GM18517 (cell line): ENCODE measurements around the gene CMSS1.

Experiments
- ATAC-seq: cut with Tn5 transposase; IDR thresholded peaks from one replicate; pipeline ENCODE4 v1.9.1; 2021; ENCODE audit warnings: mild to moderate bottlenecking, moderate library complexity; ENCODE audit not compliant: unreplicated experiment

The CMSS1 gene

DNA sequence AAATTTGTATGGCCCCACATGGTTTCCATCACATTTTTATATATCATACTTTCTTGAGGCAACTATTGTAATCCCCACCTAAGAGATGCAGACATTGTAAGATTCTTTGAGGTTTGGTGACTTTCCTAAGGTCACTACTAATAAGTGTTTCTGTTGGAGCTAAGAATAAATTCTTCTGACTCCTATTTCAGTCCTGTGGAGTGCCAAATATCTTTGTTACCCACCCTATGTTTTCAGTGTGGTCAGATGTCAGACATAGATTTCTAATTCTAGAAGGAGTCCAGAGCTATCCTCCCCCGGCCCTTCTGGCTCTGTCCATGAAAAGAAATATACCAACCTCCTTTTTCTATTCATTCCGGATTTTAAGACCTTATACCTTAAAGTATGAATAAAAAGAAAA is 342.9 kb downstream of the CMSS1 start:
- no peak for ATAC-seq

DNA sequence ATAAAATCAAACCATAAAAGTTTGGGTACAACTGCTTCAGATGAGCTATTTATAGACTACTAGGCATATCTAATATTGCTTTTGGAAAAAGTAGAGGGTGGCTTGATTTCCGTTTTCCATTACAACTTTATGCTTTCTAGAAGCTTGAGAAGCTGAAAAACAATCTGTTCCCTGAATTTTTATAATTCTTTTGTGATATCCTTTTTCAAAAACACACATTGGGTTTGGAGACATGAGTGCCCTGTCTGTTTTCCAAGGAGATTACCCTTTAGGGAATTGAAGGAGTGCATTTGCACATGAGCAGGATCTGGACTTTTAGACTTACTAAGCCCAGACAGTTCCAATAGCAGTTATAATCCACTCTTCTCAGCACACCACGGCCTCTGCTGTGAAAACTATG is 346.1 kb downstream of the CMSS1 start:
- ATAC-seq = no peak

DNA sequence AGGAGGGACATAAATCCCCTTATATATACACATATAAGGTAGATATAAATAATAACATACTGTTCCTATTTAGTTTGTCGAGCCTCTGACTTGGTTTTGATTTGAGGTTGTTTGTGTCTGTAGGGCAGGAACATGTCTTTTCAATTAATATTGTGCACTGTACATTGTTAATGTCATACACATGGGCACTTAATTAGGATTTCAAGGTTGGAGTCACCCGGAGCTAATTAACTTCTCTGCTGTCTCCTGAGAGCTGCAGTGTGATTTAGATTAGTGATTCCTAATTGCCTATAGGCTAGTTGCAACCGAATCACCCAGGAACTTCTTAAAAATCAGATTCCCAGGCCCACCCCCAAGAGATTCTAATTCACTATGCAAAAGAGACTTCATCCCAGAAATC is 347.1 kb downstream of the CMSS1 start:
- ATAC-seq = no peak

DNA sequence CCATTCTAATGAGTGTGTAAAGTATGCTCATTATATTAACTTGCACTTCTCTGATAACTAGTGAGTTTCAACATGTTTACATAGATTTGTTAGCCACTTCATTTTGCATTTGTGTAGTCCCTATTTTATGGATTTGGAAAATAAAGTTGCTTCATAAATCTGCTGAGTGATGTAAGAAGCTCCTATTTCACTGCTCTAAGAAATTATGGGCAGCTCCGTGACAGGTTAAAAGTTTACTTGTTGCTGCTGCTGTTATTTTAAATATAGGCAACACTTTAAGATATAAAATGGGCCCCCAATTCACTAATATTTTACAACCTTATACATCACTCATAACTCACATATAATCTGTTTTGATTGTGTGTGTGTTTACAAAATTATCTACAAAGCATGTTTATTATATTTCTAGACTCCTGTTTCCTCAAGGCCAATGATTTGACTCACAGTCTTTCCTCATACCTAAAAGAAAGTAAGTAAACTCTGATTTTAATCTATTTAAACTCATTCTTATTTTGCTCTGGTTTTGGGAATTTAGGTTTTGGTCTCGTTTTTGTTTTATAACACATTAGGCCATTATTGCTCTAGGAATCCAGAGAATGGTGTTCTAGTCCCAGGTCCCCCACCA is 348.4 kb downstream of the CMSS1 start:
- ATAC-seq = no peak

DNA sequence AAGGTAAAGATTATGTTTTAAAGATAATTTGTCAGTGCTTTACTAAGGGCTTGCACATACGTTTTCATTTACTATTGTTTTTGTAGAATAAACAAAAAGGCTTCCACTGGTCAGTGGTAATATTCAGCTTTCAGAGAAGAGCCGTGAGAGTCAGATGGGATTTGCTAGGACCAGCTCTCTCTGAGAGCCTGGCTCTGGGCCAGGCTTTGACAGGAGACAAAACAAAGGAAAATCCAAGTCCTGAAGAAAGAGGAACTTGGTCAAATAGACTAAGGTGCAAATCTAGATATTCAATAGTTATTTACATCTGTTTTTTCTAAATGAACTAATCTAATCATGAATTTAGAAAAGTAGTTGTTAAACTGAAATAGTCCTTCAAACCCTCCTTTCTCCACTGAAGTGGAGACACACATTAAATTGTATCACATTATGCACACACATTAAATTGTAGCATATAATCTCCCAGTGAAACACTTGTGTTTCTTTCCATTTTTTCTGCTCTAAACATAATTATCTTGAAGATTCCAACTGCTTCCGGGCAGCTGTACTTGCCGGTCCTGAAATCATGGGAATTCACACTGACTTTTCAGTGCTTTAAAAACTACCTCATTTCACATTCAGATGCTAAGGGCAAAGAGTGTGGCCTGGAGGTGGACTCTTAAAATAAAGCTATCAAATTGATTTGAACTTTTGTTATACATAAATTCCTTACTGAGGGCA is 351.7 kb downstream of the CMSS1 start:
- no peak for ATAC-seq

DNA sequence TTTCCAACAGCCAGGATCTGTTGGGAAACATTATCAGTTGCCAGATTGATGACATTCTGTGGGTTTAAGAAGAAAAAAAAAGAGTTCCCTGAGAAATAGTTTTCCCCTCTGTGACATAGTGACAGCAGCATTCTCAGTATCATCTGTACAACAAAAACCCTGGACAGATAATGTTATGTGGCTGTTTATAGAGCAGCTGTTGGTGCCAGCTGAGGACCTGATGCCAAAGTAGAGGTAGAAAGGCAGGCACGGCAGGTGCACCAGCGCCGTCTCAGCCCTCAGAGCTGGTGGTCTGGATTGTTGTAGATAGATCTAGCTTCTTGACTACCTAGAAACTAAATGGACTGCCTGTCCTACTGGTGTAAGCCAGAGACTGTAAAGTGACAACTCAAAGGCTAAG is 352.8 kb downstream of the CMSS1 start:
- no peak for ATAC-seq

DNA sequence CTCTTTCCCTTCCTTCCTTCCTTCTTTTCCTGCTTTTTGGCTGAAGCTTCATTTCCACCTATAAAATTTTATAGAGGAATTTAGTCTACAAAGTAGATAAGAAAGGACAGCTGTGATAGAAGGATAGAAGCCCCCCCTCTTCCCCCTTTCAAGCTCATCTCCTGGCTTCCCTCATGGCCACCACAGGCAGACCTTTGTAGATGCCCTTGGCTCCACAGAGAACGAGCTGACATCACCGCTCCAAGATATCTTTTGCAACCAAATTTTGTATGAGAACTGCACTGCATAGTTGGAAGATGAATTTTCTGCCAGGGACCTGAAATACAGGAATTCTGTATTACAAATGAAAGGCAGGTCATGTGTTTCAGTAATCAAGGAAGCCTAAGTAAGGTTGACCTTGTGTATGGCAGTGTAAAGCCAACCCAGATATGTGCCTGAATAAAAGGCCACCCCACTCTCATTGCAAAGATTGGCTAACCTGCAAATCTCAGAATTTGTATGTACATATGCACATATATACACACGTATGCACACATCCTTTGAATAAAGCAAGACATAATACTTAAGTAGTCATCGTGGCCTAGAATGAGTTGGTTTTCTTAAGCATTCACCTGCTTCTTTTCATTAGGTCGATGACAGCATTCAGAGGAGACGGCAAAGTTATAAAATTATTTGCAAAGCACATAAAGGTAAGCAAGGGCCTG is 353.7 kb downstream of the CMSS1 start:
- ATAC-seq = no peak

DNA sequence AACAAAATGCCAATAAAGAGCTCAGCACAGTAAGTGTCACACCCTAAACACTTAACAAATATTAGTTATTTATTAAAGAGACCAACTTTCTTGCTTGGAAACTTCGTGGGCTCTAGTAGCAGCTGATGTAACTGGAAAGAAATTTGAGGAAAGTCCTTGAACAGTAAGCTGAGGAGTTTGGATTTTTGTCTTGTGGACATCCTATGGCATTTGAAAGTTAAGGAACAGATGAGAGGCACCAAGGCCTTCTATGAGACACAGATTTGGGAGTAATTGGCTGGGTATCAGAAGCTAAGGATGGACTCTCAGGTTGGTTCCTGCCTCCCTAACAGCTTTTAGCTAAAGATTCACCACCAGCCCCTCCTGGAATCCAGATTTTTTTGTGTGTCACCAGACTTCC is 356.3 kb downstream of the CMSS1 start:
- ATAC-seq = no peak

DNA sequence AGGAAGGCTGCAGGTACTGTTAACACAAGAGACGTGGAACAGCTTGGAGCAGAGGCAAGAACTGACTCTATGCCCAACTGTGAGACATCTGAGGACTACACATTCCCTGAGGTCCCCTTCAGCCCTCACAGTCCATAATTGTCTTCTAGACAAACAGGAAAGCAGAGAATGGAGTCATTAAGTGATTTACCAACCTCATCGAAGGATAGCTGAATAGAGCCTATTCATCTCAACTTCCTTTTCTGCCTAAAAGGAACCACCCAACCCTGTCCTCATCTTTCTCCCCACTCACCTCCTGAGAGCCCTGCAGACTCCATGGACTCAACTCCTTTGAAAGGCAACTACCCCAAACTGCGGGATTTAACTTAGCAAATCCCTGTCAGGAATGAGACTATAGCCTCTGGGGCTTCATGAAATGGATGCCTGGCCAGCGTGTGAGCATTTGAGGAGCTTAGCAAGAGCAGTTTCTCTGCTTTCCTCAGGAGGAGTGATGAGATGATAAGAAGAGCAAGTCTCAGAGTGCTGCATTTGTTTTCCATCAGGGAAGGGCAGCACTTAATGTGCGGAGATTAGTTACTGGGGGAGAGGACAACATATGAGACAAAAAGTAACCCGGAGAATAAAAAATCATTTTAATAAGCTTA is 358.1 kb downstream of the CMSS1 start:
- no peak for ATAC-seq

DNA sequence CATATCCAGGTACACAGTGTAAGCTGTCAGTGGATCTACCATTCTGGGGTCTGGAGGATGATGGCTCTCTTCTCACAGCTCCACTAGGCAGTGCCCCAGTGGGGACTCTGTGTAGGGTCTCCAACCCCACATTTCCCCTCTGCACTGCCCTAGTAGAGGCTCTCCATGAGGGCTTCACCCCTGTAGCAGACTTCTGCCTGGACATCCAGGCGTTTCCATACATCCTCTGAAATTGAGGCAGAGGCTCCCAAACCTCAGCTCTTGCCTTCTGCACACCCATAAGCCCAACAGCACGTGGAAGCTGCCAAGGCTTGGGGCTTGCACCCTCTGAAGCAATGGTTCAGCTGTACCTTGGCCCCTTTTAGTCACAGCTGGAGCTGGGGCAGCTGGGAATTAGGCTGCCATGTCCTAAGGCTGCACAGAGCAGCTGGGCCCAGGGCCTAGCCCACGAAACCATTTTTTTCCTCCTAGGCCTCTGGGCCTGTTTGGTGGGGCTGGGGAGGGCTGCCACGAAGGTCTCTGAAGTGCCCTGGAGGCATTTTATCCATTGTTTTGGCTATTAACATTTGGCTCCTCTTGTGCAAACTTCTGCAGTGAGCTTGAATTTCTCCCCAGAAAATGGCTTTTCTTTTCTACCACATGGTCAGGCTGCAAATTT is 362.2 kb downstream of the CMSS1 start:
- ATAC-seq = no peak

DNA sequence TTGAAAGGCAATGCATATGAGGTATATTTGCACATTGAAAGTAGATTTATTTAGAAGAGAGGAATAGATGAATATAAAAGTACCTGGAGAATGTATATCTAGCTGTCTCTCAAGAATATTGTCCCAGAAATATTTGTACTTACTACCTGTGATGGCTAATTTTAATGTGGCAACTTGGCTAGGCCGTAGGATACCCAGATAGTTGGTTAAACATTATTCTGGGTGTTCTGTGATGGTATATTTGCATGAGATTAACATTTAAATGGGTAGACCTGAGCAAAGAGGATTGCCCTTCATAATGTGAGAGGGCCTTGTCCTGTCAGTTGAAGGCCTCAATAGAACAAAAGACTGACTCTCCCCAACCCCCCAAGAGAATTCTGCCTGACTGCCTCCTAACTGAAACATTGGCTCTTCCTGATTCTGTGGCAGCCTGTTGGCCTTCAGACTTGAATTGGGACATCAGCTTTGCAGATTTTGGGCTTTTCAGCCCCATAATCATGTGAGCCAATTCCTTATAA is 366.0 kb downstream of the CMSS1 start:
- ATAC-seq = no peak

DNA sequence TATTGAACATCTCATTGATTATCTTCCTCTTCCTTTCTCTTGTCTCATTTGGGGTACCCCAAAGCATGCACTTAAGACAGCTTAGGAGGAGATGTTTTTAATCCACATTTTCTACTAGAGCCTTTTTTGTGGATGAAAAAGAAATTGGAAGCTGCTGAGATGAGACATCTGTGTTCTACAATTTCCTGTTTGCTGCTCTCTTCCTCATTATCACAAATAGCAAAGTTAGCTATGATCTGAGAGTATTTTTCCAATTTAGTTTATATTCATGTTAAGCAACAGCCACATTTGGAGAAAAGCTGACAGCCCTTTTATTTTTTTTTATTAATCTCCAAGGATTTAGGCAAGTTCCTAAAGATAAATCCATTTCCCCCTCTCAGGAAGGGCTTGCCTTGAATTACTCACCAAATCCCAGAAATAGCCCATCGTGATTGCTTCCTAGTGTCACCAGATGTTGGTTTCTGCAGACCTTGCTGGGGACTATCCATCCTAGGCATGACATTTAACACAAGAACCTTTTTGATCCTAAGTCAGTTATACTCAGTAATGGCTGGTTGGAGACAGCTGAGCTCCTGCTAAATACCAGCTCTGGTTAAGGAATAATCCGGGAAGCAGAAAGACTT is 367.4 kb downstream of the CMSS1 start:
- ATAC-seq = no peak

DNA sequence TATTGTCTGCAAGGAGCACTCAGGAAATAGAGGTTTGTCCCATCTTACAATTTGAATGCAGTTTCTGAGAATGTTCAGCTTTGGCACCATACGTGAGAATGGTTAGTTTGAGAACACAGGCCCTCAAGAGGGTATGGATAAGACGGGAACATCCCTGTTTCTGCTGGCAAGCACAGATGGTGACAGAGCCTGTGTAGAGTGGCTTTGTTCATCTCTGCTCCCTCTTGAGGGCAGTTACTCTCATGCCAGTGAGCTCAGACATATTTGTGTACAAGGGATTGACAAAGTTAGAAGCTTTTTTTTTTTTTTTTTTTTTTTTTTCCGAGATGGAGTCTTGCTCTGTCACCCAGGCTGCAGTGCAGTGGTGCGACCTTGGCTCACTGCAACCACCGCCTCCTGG is 368.2 kb downstream of the CMSS1 start:
- no peak for ATAC-seq

DNA sequence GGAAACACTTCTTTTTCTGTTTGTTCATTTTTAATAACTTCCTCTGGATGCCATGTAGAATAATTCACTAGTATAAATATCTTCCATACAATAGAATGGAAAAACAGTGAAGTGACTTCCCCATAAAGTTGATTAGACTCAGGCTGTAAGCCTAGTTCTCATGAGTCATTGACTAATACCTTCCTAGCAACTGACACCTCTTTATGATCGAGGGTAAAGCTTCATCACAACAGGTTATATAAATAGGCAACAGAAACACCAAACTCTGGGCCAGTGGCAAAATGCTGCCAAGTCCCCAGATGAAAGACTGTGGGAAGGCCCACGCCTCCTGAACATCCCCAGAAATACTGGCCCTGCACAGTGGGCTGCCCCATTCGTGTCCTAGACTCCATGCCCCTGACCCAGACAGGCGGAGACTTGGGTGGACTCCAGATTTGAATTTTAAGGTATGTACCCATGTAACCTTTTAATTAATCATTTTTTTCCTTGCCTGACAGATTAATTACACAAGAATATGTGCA is 371.8 kb downstream of the CMSS1 start:
- ATAC-seq = no peak

DNA sequence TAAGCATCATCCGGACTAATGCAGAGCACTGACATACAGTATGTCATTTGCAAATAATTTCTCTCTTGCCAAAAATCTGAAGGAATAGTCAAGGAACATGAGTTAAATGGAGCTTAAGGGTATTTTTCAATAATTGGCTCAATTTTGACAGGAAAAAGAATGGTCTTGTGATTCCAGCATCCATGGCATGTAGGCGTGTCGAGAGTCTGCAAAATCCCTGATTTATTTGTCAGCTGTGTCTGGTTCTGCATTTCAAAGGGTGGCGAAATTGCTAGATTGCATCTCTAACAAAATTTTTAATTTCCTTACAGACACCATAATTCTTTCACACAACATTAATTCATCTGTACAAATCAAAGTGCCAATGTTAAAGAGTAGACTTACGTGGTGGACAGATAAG is 377.7 kb downstream of the CMSS1 start:
- ATAC-seq = no peak

DNA sequence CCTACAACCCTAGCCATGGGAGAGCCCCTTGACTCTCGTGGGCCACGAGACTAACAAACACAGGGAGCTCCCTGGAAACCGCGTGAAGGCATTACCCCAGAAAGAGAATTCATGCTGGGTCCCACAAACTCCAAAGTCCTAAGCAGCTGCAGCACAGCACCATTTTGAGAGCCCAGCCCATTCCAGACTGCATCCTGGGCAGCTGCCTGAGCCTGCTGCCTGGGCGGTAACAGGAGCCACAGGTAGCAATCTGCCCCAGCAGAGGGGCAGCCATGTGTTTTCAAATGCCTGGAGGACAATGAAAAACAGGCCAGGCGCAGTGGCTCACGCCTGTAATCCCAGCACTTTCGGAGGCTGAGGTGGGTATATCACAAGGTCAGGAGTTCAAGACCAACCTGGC is 380.2 kb downstream of the CMSS1 start:
- ATAC-seq = no peak

DNA sequence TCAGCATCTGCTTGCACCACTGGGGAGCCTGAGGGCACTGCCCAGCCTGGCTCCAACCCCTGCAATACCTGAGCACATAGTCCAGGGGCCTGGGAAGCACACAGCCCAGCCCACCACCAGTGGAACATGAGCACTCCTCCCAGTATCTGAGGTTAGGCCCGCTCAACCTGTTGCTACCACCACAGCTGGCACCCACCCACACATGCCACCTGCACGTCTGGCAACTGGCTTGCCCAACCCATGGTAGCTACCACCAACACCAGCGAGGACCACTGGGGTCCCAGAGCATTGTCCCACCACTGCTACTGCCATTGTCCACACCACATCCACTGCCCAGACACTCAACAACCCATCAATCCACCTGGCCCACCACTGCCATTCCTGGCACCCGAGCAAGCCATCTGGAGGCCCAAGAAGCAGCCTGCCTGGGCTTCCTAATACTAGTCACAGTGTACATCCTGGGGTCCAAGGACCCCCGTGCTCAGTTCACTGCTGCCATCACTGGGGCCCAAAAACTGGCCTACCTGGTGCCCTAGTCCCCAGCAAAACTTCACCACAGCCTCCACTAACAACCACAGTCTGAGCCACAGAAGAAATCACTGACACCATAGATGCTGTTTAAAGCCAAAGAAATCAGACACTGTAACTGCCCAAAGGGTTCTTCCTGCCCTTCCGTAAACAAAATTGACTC is 381.1 kb downstream of the CMSS1 start:
- ATAC-seq = no peak

DNA sequence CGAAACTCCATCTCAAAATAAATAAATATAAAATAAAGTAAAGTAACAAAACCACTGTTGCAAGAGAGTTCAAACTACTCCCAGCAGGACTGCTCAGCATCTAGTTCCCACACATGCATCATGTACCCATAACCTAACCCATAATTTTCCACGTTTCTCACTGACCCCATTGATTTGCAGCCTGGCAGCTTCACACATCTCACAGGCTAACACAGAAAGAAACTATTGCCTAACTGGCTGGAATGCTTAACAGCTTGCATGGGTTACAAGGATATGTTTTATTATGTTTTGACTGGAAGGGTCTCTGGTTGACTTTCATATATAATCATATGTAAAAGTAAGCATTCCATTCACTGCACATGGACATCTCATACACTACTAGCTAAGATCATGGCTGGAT is 387.5 kb downstream of the CMSS1 start:
- ATAC-seq = no peak

DNA sequence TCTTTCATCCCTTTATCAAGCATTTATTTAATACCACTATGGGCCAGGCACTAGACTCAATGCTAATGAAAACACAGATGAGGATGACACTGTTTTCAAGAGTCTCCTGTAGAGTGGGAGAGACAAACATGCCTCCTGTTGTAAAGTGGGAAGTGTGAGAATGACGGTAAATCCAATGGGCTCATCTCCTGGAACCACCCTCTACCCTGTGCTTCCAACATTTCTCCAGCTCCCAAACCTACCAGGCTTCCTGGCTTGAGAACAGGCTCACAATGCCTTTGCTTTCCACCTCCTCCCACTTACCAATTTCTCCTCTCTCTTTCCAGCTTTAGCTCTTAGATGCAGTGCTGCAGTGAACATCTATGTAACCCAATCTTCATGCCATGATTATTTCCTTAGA is 389.0 kb downstream of the CMSS1 start:
- ATAC-seq = no peak

DNA sequence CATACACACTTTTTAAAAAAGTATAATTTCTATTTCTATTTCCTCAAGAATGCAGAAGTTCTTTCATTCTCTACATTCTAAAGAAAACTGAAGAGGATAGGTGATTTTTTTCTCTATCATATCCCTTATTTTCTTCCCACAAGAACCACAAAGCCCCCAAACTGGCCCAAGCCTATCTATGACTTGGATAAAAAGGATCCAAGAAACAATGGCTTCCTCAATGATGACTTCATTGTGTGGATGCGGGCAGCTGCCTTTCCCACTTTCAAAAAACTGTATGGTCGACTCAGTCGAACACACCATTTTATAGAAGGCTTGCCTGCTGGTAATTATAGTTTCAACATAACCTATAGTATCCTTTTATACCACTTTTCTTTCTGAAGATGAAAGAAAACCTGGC is 390.2 kb downstream of the CMSS1 start:
- ATAC-seq = no peak
